ENCODE measurements around the gene MUC20.
"Not testable (repeated sequence)": the region's sequence is repeated elsewhere in the genome, so short reads cannot be mapped to it uniquely, and the experiment has no call there.

The MUC20 gene, protein sequence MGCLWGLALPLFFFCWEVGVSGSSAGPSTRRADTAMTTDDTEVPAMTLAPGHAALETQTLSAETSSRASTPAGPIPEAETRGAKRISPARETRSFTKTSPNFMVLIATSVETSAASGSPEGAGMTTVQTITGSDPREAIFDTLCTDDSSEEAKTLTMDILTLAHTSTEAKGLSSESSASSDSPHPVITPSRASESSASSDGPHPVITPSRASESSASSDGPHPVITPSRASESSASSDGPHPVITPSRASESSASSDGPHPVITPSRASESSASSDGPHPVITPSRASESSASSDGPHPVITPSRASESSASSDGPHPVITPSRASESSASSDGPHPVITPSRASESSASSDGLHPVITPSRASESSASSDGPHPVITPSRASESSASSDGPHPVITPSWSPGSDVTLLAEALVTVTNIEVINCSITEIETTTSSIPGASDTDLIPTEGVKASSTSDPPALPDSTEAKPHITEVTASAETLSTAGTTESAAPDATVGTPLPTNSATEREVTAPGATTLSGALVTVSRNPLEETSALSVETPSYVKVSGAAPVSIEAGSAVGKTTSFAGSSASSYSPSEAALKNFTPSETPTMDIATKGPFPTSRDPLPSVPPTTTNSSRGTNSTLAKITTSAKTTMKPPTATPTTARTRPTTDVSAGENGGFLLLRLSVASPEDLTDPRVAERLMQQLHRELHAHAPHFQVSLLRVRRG

DNA sequence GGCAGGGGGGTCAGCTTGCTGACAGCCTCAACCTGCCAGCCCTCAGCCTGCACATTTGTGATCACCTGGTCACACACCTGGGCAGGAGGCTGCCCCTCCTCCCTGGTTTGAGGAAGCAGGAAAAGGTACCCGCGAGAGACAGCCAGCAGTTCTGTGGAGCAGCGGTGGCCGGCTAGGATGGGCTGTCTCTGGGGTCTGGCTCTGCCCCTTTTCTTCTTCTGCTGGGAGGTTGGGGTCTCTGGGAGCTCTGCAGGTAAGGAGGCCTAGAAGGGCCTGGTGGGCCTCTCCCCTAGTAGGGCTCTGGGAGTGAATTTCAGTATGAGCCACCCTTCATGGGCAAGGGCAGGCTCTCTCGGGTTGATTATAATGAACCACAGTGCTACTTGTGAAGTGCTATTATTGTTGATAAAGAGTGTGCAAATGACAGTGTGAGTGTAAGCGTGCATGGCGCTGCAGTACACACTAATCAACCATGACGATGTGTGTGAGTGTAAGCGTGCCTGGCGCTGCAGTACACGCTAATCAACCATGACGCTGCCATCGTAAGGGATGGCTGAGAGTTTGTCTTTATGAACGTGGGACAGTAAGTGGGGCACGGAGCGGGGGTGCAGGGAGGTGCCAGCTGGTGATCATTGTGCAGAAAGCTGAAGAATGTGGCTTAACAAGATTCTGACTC lies at the start of gene MUC20:
Gene MUC20, plus strand, starts transcription at position 148 of the 676 bp plus-strand sequence. Its CDS starts 30 bp downstream, at position 178.
- DNase-seq, result not testable (repeated sequence)

DNA sequence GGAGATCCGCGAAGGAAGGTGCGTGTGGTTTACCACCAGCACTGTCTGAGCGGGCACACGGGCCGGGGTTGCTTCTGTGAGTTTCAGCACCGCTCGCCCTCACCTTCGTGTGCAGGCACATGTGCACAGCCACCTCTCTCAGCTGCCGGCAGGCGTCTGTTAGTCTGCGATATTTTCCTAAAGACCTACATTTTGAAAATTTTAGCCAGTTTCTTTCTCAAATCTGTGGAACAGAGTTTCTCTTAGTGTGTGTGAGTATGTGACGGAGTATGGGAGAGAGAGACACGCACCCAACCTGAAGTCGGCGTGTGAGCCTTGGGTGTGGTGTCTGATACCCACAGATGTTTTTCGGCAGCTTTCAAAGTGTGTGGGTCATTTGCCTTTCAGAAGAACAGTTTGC lies 49.5 kb upstream of the MUC20 start:
- not testable (repeated sequence) for DNase-seq

DNA sequence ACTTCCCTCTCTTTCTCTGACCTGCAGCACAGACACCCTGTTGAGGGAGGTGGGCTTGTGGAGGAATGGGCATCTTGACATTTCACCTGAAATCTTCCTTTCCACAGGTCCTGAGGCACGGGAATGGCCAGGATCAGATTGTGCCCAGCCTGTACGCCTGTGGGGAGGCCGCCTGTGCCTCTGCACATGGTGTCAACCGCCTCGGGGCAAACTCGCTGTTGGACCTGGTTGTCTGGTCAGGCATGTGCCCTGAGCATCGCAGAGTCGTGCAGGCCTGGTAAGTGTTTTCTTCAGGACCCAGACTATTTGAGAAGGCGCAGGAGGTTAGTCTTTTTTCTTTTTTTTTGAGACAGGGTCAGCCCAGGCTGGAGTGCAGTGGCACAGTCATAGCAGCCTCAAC lies 47.1 kb upstream of the MUC20 start:
- not testable (repeated sequence) for DNase-seq

DNA sequence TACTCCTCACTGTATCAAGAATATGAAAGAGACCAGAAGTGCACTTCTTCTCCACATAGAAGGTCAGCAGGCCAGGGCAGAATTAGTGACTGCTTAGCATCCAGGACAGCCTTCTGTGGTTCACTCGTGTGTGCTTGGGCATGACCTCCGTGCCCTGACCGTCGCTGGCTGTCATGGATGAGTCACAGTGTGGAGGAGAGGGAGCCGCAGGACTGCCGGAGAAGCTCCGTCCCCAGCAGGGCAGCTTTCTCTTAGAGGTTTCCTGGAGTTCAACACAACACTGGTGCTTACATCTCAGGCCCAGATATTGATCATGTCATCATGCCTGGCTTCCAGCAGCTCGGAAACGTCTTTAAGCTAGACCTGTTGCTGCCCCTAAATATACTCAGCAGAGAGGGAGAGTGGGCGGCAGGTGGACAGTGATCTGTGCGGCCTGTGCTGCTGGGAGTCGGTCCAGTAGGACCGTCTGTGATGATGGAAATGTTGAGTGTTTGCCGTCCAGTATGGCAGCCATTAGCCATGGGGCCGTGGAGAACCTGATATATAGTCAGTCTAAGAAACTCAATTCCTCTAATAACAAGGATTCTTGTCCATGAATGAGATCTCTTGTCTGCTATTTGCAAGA lies 42.3 kb upstream of the MUC20 start:
- not testable (repeated sequence) for DNase-seq

DNA sequence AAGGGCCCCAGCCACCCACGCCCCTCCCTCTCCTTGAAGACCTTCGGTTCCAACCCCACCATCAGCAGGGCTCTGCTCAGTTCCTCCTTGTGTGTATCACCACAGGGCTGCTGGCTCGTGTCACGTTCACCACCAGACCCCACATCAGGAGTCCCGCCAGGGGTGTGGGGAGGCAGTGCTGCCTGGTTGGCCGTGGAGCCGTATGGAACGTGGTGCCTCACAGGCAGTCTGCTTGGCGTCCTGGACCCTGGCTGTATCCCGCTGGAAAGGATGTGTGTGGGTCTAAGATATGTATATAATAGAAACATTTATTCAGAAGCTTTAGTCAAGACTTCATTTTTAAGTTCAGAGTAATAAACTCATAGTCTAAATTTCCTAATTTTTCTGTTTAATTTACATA lies 40.1 kb upstream of the MUC20 start:
- DNase-seq, result not testable (repeated sequence)

DNA sequence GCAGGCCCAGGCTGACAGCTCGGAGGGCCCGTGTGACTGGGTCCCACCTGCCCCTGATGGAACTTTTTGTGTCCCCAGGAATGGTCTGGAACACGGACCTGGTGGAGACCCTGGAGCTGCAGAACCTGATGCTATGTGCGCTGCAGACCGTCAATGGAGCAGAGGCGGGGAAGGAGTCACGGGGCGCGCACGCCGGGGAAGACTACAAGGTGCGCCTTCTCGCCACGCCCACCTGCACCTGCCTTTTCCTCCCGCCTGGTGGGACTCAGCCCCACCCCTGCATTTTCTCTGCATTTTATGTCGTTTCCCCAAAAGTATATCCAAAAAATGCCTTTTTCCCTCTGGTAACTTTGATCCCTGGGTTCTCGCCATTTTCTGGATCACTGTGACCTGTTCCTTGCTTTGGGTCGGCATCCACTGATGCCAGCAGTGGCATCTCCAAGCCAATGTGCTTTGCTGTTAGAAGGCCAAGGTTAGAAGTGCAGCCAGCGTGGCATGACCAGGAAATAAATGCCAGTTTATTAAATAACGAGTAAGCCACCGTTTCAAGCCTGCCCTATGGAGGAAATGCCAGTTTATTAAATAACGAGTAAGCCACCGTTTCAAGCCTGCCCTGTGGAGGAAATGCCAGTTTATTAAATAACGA lies 39.2 kb upstream of the MUC20 start:
- not testable (repeated sequence) for DNase-seq

DNA sequence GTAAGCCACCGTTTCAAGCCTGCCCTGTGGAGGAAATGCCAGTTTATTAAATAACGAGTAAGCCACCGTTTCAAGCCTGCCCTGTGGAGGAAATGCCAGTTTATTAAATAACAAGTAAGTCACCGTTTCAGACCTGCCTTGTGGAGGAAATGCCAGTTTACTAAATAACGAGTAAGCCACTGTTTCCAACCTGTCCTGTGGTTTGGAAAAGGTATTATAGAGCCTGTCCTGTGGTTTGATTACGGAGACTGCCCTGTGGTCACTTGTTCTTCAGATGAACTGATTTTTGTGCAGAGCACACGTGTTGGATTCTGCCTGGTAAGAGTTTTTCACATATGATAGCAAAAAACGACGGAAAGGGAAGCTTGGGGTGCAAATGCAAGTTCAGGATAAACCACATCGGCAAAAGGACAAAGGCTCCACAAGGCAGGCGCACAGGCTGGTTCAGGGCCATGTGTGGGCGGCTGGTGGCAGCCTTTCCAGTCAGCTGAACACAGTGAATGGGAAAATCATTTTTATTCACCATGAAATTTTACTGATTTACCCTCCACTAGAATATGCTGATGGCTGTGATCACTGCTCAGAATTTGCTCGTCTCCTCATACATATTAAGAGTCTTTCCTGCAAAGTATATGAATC lies 38.6 kb upstream of the MUC20 start:
- not testable (repeated sequence) for DNase-seq

DNA sequence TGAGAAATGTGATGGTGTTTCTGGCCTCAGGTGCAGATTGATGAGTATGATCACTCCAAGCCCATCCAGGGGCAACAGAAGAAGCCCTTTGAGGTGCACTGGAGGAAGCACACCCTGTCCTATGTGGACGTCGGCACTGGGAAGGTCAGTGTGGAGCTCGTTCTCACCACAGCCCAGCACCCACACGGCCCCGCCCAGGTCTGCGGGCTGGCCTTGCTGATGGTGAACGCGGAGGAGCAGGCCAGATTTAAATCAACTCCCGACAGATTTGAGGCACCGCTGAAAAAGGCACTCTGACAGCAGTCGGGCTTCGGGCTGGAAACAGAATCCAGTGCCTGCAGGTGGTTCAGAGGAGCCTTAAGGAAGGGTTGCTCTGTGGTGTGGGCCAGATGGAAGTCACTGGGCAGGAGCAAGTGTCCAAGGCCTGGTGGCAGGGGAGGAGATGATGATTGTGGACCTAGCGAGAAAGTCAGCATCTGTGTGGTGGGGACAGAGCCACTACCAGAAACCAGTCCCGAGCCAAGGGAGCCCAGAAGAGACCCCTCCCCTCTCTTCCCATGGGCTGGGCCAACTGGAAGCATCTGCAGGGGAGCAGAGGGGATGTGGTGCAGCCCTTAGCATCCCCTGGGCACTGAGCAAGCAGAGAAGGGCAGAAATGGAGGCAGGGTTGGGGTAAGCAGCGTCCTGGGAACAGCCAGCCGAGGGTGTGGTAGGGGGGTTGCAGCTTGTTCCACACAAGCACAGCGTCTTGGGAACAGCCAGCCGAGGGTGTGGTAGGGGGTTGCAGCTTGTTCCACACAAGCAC lies 36.9 kb upstream of the MUC20 start:
- not testable (repeated sequence) for DNase-seq

DNA sequence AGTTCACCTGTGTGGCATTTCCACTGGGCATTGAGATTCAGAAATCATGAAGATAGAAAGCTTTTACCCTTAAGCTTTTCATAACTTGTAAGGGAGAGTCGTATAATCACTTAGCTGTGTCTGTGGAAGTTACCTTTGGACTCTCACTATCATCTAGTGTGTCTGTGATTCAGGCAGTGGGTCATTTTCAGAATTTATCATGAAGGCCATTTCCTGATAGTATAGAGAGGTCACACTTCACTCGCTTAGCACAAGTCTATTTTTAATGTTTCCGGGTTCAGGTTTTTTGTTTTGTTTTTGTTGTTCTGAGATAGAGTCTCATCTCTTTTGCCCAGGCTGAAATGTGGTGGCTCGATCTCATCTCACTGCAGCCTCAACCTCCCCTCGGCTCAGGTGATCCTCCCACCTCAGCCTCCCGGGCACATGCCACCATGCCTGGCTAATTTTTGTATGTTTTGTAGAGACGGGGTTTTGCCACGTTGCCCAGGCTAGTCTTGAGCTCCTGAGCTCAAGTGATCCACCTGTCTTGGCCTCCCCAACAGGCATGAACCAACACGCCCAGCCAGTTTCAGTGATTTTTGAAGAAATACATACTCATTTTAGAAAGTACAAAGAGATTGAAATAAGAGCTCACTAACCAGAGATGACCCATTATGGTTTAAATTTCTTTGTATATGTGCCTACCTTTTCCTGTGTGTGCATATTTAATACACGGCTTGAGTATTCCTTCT lies 36.1 kb upstream of the MUC20 start:
- DNase-seq, result not testable (repeated sequence)

DNA sequence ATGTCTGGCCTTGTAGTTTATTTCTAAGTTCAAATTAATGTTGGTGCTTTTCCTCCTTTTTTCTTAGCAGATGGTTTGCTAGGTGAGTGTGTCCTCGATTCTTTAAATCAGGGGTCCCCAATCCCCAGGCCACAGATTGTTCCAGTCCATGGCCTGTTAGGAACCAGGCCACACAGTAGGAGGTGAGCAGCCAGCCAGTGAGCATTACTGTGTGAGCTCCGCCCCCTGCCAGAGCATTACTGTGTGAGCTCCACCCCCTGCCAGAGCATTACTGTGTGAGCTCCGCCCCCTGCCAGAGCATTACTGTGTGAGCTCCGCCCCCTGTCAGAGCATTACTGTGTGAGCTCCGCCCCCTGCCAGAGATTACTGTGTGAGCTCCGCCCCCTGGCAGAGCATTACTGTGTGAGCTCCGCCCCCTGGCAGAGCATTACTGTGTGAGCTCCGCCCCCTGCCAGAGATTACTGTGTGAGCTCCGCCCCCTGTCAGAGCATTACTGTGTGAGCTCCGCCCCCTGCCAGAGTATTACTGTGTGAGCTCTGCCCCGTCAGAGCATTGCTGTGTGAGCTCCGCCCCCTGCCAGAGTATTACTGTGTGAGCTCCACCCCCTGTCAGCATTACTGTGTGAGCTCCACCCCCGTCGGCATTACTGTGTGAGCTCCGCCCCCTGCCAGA lies 34.1 kb upstream of the MUC20 start:
- DNase-seq, result not testable (repeated sequence)

DNA sequence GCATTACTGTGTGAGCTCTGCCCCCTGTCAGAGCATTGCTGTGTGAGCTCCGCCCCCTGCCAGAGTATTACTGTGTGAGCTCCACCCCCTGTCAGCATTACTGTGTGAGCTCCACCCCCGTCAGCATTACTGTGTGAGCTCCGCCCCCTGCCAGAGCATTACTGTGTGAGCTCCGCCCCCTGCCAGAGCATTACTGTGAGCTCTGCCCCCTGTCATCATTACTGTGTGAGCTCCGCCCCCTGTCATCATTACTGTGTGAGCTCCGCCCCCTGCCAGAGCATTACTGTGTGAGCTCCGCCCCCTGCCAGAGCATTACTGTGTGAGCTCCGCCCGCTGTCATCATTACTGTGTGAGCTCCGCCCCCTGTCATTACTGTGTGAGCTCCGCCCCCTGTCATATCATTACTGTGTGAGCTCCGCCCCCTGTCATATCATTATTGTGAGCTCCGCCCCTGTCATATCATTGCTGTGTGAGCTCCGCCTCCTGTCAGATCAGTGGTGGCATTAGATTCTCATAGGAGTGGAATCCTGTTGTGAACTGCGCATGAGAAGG lies 33.5 kb upstream of the MUC20 start:
- DNase-seq, result peak; percentile 35

DNA sequence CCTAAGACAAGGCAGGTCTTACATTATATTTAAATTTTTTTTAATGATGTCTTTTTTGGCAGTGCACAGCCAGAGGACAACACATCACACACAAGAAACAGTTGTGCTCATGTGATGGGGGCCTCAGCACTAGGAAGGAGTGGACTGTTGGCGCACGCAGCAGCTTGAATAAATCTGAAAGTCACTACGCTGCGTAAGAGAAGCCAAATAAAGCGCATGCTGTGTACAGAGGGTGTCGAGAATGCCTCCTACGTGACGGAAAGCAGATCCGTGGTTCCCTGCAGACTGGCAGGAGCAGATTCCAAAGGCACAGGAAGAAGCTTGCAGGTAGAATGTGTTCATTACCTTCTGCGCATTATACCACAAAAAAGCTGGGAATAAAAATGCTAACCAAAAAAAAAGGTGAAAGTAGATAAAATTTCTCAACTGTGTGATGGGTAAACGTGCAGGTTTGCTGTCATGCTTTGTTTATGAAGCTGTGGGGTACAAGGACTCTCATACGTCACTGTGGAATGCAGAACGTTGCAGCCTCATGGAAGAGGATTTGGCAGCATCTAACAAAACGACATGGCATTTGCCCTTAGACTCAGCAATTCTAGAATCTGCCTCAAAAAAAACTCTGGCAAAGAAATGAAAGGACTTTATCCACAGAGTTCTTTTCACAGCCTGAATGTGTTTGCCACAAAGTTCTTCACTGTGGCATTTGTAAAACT lies 32.2 kb upstream of the MUC20 start:
- DNase-seq, result not testable (repeated sequence)

DNA sequence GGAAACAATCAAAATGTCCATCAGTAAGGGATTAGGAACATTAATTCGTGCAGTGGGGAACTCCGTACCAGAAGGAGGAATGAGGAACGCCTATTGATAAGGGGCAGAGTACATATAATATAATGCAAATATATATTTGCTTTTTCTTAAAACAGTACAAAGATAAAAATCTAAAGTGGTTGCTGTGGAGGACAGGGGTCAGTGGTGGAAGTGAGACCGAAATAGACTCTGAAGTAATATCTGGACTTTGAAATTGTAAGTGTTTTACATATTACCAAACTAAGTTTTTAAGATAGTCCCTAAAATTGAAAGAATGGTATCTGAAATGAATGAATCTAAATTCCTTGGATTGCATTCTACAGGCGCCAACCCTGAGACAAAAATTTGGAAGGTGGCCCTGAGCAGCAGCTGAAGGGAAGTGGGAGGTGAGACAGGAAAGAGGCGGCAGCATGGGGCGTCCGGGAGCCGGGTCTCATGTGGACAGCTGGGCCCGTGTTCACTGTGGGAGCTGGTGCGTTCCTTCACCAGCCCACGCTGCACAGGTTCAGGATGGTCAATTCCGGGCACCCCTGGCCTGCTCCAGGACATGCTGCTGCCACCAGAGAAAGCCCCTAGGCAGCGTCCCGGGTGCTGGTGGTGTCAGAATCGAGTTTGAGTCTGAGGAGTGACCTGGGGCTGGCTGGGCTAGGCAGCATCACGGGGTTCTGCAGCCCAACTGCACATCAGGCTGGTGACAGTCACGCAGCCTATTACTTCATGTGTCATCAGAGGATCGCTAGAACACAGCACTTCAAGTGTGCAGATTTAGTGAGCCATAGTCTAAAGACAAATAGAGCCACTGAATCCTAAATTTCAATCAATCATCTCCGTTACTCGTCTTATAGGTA lies 31.4 kb upstream of the MUC20 start:
- DNase-seq, result not testable (repeated sequence)

DNA sequence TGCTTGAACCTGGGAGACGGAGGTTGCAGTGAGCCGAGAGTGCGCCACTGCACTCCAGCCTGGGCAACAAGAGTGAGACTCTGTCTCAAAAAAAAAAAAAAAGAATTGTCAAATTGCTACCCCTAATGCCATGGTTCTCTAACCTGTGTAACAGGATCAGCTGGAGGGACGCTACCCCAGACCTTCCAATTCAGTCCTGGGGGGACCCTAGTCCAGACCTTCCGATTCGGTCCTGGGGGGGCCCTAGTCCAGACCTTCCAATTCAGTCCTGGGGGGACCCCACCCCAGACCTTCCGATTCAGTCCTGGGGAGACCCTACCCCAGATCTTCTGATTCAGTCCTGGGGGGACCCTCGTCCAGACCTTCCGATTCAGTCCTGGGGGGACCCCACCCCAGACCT lies 29.8 kb upstream of the MUC20 start:
- DNase-seq, result no peak

DNA sequence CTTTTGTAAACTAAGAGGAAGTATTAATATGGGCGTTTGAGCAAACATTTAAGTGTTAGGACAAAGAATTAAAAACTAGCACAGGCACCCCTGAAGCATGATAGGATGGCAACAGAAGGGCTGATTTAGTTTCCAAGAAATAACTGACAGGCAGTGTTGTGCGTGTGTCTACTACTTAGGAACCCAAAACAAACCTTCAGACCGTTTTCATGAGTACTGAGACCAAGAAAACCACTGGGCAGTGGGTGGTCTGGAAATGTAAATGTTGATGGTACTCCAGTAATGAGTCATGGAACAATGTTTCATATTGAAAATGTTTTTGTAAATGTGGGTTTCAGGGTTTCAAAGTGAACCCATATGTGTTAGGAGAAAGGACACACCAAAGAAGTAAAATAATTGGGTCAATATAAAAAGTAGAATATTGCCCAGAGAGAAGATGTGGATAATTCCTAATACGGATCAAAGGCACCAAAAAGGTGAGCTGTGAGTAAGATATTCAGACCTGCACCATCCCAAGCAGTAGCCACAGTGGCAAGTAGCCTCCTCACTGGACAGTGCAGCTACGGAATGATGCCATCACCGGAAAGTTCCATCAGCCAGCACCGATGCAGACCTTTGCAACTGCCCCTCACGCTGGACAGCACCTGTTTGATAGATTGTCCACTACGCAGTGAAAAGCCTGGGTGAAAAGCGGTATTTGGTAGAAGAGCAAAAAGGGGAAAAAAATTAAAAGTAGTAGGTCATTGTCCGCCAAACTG lies 29.0 kb upstream of the MUC20 start:
- not testable (repeated sequence) for DNase-seq

DNA sequence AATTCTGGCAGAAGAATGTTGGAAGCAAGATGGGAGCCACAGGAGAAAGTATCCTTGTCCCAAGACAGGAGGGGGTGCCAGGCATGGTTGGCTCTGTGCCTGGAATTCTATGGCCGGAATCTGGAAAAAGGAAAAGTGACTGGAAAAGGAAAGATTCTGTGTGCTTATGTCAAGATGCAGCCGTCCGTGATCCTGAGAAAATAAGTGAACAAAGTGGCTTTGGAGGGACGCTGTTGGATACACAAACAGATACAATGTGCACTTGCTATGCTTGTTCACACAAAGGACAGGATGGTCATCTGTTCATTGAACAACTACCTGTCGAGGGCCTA lies 28.5 kb upstream of the MUC20 start:
- DNase-seq, result no peak

DNA sequence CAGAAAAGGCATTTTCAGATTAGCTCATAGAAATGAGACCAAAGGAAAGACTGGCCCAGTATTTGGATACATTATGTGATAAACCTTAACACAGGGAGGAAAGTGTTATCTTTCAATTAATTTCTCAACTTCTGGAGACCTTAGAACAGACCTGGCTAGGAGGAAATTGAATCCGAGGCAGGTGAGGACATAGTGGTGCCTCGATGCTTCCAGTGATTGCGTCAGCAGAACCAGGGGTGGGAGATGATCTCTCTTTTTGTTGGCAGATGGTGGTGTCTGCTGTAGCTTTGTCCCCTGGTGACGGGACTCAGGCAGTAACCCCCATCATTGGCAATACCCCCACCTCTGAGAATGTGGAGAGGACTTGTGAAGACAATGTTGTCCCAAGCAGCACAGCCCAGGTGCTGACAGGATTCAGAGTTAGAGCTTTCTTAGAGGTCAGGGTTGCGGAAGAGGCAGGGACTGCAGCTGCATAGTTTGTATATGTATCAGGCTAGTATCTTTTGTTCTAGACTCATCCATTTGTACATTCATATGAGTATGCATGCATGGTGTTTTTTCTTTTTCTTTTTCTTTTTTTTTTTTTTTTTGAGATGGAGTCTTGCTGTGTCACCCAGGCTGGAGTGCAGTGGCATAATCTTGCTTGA lies 27.9 kb upstream of the MUC20 start:
- DNase-seq, result no peak

All from activated T-cell treated with anti-CD3 and anti-CD28 coated beads for 4 hours (primary cell).